ENCODE measurements around the gene GALNS.

- TF ChIP-seq CTCF (IDR thresholded peaks at IDR 0.05) (no peak), POLR2AphosphoS5 (IDR thresholded peaks at IDR 0.05; ENCODE audit: low read depth, low read length) (no peak), TCF7L2 (IDR thresholded peaks at IDR 0.05; ENCODE audit: low read depth, low read length) (no peak), REST (IDR thresholded peaks at IDR 0.05; ENCODE audit: insufficient read depth in 1 of 2, low read depth in 2 of 2, low read length in 1 of 2) (no peak), SIN3A (IDR thresholded peaks at IDR 0.05; ENCODE audit: borderline replicate concordance, insufficient read depth, low read depth, low read length) (no peak)
These were observed 18.2 kb downstream of the GALNS start for GRCh38 chr16:88838566-88838965.

Measured in Panc1 (cell line).